DND-41 (cell line): ENCODE data around the gene OR4K2.

Experiments
- CTCF ChIP-seq: IDR thresholded peaks from 2 replicates; pipeline ENCODE4 v1.5.1; 2012; ENCODE audit warnings: borderline replicate concordance, low read length, moderate library complexity, mild to moderate bottlenecking; ENCODE audit not compliant: poor library complexity, severe bottlenecking; ENCODE audit errors: extremely low read depth
- EZH2 ChIP-seq: IDR thresholded peaks from 3 replicates; pipeline ENCODE4 v1.6.1; 2012; ENCODE audit warnings: borderline replicate concordance, low read depth, mild to moderate bottlenecking, moderate library complexity, low read length, inconsistent platforms; ENCODE audit not compliant: severe bottlenecking

- TF ChIP-seq CTCF: no peak
- TF ChIP-seq EZH2: no peak
Observed at GRCh38 chr14:19851365-19851764, 23.6 kb upstream of the OR4K2 start.
